GM21526 (cell line): ENCODE measurements around the gene FLYWCH1.
"Not testable (repeated sequence)": the region's sequence is repeated elsewhere in the genome, so short reads cannot be mapped to it uniquely, and the experiment has no call there.

Experiments used
- ATAC-seq: cut with Tn5 transposase; IDR thresholded peaks from one replicate; pipeline ENCODE4 v1.9.1; 2021; ENCODE audit warnings: moderate library complexity; ENCODE audit not compliant: unreplicated experiment, low FRiP score

Gene FLYWCH1

GRCh38 chr16:2924901-2925755, 13.4 kb downstream of the FLYWCH1 start:
- no peak for ATAC-seq

GRCh38 chr16:2925951-2926649, 14.4 kb downstream of the FLYWCH1 start:
- no peak for ATAC-seq

GRCh38 chr16:2926650-2926999, 14.9 kb downstream of the FLYWCH1 start:
- ATAC-seq: no peak

GRCh38 chr16:2927010-2927646, 15.4 kb downstream of the FLYWCH1 start:
- ATAC-seq: peak; percentile 58

- not testable (repeated sequence) for ATAC-seq
These were observed 16.4 kb downstream of the FLYWCH1 start for GRCh38 chr16:2928151-2928550.

GRCh38 chr16:2928796-2929195, 17.1 kb downstream of the FLYWCH1 start:
- no peak for ATAC-seq

- ATAC-seq: no peak
These were observed 18.0 kb downstream of the FLYWCH1 start for GRCh38 chr16:2929693-2930092.

GRCh38 chr16:2930236-2930635, 18.5 kb downstream of the FLYWCH1 start:
- no peak for ATAC-seq

GRCh38 chr16:2931231-2931914, 19.6 kb downstream of the FLYWCH1 start:
- not testable (repeated sequence) for ATAC-seq

- ATAC-seq: no peak
These were observed 21.4 kb downstream of the FLYWCH1 start for GRCh38 chr16:2933136-2933535.

- ATAC-seq: no peak
These were observed 22.0 kb downstream of the FLYWCH1 start for GRCh38 chr16:2933701-2934100.

- no peak for ATAC-seq
These were observed 22.7 kb downstream of the FLYWCH1 start for GRCh38 chr16:2934450-2934849.

- ATAC-seq: no peak
These were observed 24.8 kb downstream of the FLYWCH1 start for GRCh38 chr16:2936436-2937011.

GRCh38 chr16:2937170-2937569, 25.4 kb downstream of the FLYWCH1 start:
- ATAC-seq: no peak

GRCh38 chr16:2938206-2938605, 26.5 kb downstream of the FLYWCH1 start:
- ATAC-seq: no peak

GRCh38 chr16:2939968-2940367, 28.2 kb downstream of the FLYWCH1 start:
- no peak for ATAC-seq

GRCh38 chr16:2942045-2942444, 30.3 kb downstream of the FLYWCH1 start:
- no peak for ATAC-seq

- ATAC-seq: not testable (repeated sequence)
These were observed 32.0 kb downstream of the FLYWCH1 start for GRCh38 chr16:2943716-2944115.

GRCh38 chr16:2946649-2947048, 34.9 kb downstream of the FLYWCH1 start:
- no peak for ATAC-seq
